HuH-7.5 (cell line): ENCODE data around the gene MTMR3.

Experiments used
- DNase-seq: peaks from one replicate; pipeline ENCODE4 v3.0.0; 2011; ENCODE audit warnings: low spot score

MTMR3 gene

DNA sequence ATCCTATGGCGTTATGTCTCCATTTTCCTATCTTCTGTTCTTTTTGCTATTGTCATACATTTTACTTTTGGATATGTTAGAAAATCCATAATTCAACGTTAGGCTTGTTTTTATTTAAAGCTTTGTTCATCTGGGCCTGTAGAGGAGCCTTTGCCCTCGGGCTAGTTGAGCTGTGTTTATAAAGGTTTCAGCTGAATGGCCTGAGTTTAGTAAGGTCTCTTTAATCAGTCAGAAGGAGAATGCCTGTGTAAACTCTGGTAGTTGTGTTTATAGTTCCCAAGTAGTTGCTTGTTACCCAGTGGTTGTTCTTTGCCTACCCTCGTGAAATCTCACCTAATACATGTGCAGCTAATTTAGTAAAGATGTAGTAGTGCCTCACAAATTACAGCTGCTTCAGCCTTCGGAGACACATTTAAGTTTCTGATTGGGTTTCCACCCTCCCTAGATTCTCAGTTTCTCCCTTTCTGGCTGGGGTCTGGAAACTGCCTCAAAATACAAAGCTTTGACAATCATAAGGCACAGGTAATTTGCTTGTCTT is 33.1 kb downstream of the MTMR3 start:
- no peak for DNase-seq

DNA sequence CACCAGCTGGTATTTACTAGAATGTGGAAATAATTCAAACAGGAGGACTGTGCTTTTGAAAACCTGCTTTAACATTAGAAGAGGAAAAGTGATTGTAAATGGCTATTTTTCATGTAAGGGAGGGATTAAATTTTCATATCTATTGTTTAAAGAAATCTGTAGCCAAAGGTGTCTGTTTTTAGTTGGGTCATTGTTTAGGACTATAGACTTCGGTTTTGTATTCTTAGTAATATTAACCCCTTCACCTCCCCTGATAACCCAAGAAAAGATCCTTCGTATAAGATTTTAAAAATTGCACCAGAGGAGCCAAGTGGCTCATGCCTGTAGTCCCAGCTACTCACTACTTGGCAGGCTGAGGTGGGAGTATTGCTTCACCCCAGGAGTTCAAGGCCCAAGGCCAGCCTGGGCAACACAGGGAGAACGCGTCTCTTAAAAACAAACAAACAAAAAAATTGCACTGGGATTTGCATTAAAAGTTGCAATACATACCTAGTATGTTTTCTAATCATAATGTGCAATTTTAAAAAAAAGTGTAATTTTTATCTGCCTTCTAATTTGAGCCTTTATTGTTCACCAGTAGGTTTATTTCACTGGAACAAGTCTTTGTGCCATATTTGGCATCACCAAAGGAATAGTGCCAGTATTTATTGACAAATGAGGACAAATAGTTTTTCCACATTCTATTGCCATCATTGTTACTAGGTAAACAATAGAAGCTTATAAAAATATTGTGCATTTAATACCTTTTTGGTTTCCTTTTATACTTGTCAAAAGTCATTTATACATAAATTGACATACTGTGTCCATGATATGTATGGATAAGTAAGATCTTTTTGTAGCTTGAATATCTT is 34.3 kb downstream of the MTMR3 start:
- DNase-seq: no peak

DNA sequence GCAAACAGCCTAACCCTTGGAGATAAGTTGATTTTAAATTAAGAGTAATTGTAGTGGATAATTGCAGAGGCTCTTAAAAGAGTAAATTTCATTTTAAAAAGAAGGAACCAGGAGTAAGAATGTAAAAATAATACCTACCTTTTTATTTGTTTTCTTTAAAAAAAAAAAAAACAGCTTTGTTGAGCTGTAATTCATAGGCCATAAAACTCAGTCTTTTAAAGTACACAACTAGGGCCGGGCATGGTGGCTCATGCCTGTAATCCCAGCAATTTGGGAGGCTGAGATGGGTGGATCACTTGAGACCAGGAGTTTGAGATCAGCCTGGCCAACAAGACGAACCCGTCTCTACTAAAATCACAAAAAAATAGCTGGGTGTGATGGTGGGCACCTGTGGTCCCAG is 42.4 kb downstream of the MTMR3 start:
- no peak for DNase-seq

- DNase-seq: no peak
Observed at GRCh38 chr22:29926057-29926456, 43.1 kb downstream of the MTMR3 start.

- DNase-seq: no peak
Observed at GRCh38 chr22:29932136-29932535, 49.2 kb downstream of the MTMR3 start.

DNA sequence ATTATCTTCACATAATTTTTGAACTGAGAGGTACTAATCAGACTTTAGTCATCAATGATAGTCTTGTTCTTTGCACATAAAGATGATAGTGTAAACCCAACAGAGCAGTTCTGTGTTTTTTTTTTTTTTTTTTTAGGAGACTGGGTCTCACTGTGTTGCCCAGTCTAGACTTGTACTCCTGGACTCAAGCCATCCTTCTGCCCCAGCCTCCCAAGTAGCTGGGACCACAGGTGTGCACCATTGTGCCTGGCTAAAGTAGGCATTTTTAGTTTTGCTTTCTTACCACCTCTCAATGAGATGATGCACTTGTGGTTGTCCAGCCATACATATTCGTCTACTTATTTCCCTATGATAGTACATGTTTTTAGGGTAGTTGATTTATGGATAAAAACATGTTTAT is 50.6 kb downstream of the MTMR3 start:
- DNase-seq: no peak

GRCh38 chr22:29934596-29934995 is 51.6 kb downstream of the MTMR3 start:
- no peak for DNase-seq

DNA sequence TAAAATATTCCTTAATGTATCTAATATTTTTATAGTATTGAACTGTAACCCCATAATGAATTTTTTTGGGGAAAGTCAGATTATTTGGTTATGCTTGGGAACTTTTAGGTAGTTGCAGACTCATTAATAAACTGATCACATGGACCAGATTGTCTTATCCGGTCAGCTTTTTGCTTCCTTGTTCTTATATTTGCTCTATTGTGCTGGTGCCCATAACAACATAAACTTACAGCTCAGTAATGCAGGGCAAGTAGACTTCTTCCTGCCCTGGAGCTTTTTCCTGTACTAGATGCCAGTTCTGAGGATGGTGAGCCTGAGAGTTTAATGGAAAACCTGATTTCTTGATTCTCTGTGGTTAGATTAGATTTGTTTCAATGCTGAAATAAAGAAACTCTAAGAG is 53.2 kb downstream of the MTMR3 start:
- no peak for DNase-seq

- DNase-seq: no peak
Observed at GRCh38 chr22:29937940-29938693, 55.1 kb downstream of the MTMR3 start.

- DNase-seq: no peak
Observed at GRCh38 chr22:29940526-29940925, 57.6 kb downstream of the MTMR3 start.

GRCh38 chr22:29944339-29944738 is 61.4 kb downstream of the MTMR3 start:
- no peak for DNase-seq

DNA sequence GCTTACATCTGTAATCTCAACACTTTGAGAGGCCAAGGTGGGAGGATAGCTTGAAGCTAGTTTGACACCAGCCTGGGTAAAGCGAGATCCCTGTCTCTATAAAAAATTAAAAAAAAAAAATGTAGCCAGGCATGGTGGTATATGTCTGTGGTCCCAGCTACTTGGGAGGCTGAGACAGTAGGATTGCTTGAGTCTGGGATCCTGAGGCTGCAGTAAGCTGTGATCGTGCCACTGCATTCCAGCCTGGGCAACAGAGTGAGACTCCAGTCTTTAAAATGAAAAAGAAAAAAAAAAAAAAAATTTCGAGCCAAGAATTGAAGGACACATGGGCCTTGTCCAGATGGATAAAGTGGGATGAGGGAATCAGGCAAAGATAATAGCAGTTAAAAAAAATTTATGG is 62.5 kb downstream of the MTMR3 start:
- DNase-seq: no peak

- DNase-seq: no peak
Observed at GRCh38 chr22:29946220-29946619, 63.2 kb downstream of the MTMR3 start.

DNA sequence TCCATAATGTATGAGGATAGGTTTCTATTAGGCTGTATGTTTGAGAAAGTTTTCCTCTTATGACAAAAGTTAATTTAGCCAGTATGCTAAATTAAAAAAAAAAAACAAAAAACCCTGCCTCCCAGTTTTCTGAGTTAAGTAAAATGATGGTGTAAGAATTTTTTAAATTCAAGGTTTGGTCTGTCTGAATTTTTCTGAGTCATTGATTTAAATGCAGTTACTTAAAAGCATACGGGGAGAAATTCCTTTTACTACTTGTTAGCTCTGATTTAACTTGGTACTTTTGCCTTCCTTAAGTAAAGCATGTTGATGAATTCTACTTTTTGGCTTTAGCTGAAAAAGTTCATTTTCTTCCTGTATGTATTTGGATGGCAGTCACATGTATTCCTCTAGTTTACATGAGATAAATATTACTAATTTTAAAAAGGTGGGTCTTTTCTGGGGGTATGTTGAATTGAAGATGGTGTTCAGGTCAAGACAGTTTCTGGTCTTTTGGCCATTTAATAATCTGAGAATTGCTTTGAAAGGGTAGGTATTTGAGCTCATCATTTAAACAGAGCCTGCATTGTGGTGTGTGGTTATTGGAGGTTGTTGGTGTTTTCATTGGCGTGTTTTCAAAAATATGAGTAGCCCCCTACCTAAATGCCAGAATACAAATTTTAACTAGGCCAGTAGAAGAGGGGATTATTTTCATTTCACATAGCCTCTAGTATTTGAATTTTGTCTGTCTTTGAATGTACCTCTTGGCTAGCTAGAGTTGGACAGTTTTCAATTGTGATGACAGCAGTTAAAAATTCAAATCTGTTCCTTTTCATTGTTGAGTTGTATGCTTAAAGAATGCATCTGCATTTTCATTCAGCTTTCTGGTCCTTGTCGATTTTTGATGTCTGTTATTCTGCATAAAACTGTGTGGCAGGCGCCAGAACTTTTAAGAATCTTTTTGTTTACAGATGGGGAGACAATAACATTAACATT is 64.7 kb downstream of the MTMR3 start:
- no peak for DNase-seq

- no peak for DNase-seq
Observed at GRCh38 chr22:29948385-29948769, 65.4 kb downstream of the MTMR3 start.

GRCh38 chr22:29949872-29950271 is 66.9 kb downstream of the MTMR3 start:
- no peak for DNase-seq

DNA sequence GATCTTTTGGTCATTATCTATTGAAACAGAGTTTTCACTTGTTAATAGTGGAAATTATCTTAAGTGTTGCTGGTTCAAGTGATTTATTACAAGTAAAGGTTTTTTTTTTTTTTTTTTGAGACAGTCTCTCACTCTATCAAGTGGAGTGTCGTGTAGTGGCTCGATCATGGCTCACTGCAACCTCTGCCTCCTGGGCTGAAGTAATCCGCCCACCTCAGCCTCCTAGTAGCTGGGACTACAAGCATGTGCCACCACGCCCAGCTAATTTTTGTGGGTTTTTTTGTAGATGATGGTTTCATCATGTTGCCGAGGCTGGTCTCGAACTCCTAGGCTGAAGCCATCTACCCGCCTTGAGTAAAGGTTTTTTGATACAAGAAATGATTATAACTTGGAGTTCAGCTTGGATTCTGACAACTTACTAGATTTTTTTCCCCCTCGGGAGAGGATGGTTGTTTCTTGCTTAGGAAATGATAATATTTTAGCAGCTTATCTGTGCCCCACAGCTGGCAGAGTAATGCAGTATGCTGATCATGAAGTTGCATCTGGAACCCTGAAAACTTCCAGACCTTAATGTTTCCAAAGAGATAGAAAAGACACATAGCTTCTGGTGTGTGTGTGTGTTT is 68.9 kb downstream of the MTMR3 start:
- DNase-seq: no peak

GRCh38 chr22:29954203-29954855 is 71.4 kb downstream of the MTMR3 start:
- no peak for DNase-seq

- DNase-seq: no peak
Observed at GRCh38 chr22:29956680-29957079, 73.7 kb downstream of the MTMR3 start.

- no peak for DNase-seq
Observed at GRCh38 chr22:29958170-29958569, 75.2 kb downstream of the MTMR3 start.

DNA sequence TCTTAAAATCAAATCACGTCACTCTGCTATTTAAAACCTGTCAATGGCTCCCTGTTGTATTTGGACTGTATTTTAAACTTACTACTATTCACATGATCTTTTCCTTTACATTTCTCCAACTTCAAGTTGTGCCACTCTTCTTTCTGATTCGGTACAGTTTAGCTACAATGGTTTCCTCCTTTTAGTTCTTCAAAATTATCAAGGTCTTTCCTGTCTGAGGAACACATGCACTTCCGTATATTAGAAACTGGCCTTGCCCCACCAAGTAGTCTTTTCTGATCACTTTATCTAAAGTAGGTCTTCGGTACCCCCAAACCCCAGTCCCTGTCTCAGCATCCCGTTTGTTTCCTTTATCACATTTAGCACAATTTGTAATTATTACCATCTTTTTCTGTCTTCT is 81.8 kb downstream of the MTMR3 start:
- DNase-seq: no peak
